ENCODE measurements around the gene AJM1. TPM values are rescaled to one million over a fixed set of nuclear protein-coding genes. Genes with fewer than 3 reads are reported as not detected.

Gene AJM1
- total RNA-seq, 1 donor from 2014 or later, result 0.52 TPM

DNA sequence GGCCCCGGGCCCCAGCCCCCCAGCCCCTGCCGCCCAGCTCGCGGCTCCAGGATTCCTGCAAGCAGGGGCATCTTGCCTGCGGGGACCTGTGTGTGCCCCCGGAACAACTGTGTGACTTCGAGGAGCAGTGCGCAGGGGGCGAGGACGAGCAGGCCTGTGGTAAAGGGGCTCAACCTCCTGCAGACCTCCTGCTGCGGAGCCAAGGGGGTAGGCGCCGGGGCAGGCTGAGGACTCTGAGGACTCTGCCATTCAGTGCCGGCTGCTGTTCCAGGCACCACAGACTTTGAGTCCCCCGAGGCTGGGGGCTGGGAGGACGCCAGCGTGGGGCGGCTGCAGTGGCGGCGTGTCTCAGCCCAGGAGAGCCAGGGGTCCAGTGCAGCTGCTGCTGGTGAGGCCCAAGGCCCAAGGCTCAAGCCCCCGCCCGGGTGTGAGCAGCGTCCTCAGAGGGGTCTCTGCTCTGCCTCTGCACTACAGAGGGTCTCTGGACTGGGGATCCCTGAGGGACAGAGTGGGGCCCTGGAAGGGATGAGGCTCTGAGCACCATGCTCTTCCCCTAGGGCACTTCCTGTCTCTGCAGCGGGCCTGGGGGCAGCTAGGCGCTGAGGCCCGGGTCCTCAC, 13.3 kb downstream of the AJM1 start:
- H3K36me3 ChIP-seq (ENCODE audit: control insufficient read depth in 3 of 3, insufficient read depth in 3 of 3, low read length in 3 of 3), result peaks cover 8 to 13% (median 9%) of the 10 kb centered on the region in 3 donors
- H3K9ac ChIP-seq (ENCODE audit: low read depth in 1 of 3, low read length in 3 of 3), result peak overlapping the region in 1 of 3 donors; percentile 40
- no peak overlapping the region for H3K4me3 ChIP-seq (ENCODE audit: low read length in 3 of 3)
- no peaks in the 10 kb centered on the region for H3K27me3 ChIP-seq (ENCODE audit: control insufficient read depth in 3 of 3, insufficient read depth in 3 of 3, low read length in 3 of 3)
- H3K9me3 ChIP-seq (ENCODE audit: control insufficient read depth in 3 of 3, low read length in 3 of 3), result no peaks in the 10 kb centered on the region
- peaks cover 22 to 42% (median 27%) of the 10 kb centered on the region in 3 donors for H3K4me1 ChIP-seq (ENCODE audit: control insufficient read depth in 3 of 3, insufficient read depth in 3 of 3, low read length in 3 of 3)
- H3K27ac ChIP-seq (ENCODE audit: low read depth, low read length), result no peak overlapping the region

DNA sequence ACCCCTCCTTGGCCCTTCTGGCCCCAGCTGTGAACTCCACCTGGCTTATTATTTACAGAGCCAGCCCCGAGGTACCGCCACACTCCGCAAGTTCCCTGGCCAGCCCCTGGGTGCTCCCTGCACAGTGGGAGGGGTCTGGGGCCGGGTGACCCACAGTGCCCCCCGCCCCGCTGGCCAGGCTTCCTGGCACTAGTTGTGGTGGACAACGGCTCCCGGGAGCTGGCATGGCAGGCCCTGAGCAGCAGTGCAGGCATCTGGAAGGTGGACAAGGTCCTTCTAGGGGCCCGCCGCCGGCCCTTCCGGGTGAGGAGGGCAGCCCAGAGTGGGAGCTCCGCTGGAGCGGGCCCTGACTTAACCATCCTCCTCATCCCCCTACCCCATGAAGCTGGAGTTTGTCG, 13.8 kb downstream of the AJM1 start:
- H3K9me3 ChIP-seq (ENCODE audit: control insufficient read depth in 3 of 3, low read length in 3 of 3), result no peaks in the 10 kb centered on the region
- no peak overlapping the region for H3K27ac ChIP-seq (ENCODE audit: low read depth, low read length)
- H3K4me3 ChIP-seq (ENCODE audit: low read length in 3 of 3), result no peak overlapping the region
- H3K36me3 ChIP-seq (ENCODE audit: control insufficient read depth in 3 of 3, insufficient read depth in 3 of 3, low read length in 3 of 3), result peaks cover 11 to 14% (median 14%) of the 10 kb centered on the region in 3 donors
- no peak overlapping the region for H3K9ac ChIP-seq (ENCODE audit: low read depth in 1 of 3, low read length in 3 of 3)
- peaks cover 17 to 39% (median 22%) of the 10 kb centered on the region in 3 donors for H3K4me1 ChIP-seq (ENCODE audit: control insufficient read depth in 3 of 3, insufficient read depth in 3 of 3, low read length in 3 of 3)
- H3K27me3 ChIP-seq (ENCODE audit: control insufficient read depth in 3 of 3, insufficient read depth in 3 of 3, low read length in 3 of 3), result no peaks in the 10 kb centered on the region

DNA sequence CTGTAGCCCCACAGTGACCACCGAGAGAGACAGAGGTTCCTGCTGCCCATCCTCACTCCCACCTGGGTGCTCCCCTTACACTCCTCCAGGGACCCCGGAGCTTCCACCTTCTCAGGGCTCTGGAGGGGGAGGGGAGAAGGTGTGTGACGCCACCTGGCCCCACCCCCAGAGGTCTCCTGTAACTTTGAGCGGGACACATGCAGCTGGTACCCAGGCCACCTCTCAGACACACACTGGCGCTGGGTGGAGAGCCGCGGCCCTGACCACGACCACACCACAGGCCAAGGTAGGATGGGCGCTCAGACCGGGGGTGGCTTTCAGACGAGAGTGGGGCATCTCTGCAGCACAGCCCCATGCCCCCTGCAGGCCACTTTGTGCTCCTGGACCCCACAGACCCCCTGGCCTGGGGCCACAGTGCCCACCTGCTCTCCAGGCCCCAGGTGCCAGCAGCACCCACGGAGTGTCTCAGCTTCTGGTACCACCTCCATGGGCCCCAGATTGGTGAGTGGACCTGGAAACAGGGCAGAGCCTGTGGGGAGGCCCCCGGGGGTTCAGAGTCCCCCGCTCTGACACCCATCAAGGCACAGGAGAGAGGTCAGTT, 14.4 kb downstream of the AJM1 start:
- H3K9ac ChIP-seq (ENCODE audit: low read depth in 1 of 3, low read length in 3 of 3), result no peak overlapping the region
- no peaks in the 10 kb centered on the region for H3K9me3 ChIP-seq (ENCODE audit: control insufficient read depth in 3 of 3, low read length in 3 of 3)
- H3K36me3 ChIP-seq (ENCODE audit: control insufficient read depth in 3 of 3, insufficient read depth in 3 of 3, low read length in 3 of 3), result peaks cover 11 to 15% (median 14%) of the 10 kb centered on the region in 3 donors
- no peak overlapping the region for H3K27ac ChIP-seq (ENCODE audit: low read depth, low read length)
- no peaks in the 10 kb centered on the region for H3K27me3 ChIP-seq (ENCODE audit: control insufficient read depth in 3 of 3, insufficient read depth in 3 of 3, low read length in 3 of 3)
- H3K4me3 ChIP-seq (ENCODE audit: low read length in 3 of 3), result no peak overlapping the region
- peaks cover 12 to 36% (median 16%) of the 10 kb centered on the region in 3 donors for H3K4me1 ChIP-seq (ENCODE audit: control insufficient read depth in 3 of 3, insufficient read depth in 3 of 3, low read length in 3 of 3)

DNA sequence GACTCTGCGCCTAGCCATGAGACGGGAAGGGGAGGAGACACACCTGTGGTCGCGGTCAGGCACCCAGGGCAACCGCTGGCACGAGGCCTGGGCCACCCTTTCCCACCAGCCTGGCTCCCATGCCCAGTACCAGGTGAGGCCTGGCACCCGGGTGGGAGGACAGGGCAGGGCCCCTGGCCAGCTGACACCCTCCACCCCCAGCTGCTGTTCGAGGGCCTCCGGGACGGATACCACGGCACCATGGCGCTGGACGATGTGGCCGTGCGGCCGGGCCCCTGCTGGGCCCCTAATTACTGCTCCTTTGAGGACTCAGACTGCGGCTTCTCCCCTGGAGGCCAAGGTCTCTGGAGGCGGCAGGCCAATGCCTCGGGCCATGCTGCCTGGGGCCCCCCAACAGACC, 14.9 kb downstream of the AJM1 start:
- peaks cover 16 to 18% (median 18%) of the 10 kb centered on the region in 3 donors for H3K36me3 ChIP-seq (ENCODE audit: control insufficient read depth in 3 of 3, insufficient read depth in 3 of 3, low read length in 3 of 3)
- no peak overlapping the region for H3K27ac ChIP-seq (ENCODE audit: low read depth, low read length)
- no peak overlapping the region for H3K9ac ChIP-seq (ENCODE audit: low read depth in 1 of 3, low read length in 3 of 3)
- no peak overlapping the region for H3K4me3 ChIP-seq (ENCODE audit: low read length in 3 of 3)
- peaks cover 7 to 31% (median 11%) of the 10 kb centered on the region in 3 donors for H3K4me1 ChIP-seq (ENCODE audit: control insufficient read depth in 3 of 3, insufficient read depth in 3 of 3, low read length in 3 of 3)
- H3K9me3 ChIP-seq (ENCODE audit: control insufficient read depth in 3 of 3, low read length in 3 of 3), result no peaks in the 10 kb centered on the region
- no peaks in the 10 kb centered on the region for H3K27me3 ChIP-seq (ENCODE audit: control insufficient read depth in 3 of 3, insufficient read depth in 3 of 3, low read length in 3 of 3)

DNA sequence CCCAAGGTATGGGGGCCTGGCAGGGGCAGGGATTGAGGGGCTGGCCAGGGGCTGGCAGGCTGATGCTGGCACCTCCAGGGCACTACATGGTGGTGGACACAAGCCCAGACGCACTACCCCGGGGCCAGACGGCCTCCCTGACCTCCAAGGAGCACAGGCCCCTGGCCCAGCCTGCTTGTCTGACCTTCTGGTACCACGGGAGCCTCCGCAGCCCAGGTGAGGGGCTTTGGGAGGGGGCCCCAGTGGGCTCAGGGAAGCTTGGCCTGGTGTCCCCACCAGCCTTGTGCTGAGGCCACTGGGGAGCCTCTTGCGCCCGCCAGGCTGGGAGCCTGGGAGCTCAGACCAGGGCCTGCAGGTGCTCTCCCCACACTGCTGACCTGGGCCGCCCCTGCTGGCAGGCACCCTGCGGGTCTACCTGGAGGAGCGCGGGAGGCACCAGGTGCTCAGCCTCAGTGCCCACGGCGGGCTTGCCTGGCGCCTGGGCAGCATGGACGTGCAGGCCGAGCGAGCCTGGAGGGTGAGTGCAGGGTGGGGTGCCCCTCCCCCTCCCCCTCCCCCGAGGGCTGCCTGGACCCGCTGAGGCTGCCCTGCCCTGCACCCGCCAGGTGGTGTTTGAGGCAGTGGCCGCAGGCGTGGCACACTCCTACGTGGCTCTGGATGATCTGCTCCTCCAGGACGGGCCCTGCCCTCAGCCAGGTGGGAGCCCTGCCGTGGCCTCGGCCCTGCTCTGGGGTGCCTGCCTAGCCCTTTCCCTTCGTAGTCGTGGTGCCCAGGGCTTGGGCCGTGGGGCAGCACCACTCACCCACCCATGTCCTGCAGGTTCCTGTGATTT, 15.5 kb downstream of the AJM1 start:
- Histone ChIP-seq H3K27me3 (ENCODE audit: control insufficient read depth in 3 of 3, insufficient read depth in 3 of 3, low read length in 3 of 3) (no peaks in the 10 kb centered on the region), H3K27ac (ENCODE audit: low read depth, low read length) (no peak overlapping the region), H3K4me1 (ENCODE audit: control insufficient read depth in 3 of 3, insufficient read depth in 3 of 3, low read length in 3 of 3) (peaks cover 3 to 25% (median 8%) of the 10 kb centered on the region in 3 donors), H3K36me3 (ENCODE audit: control insufficient read depth in 3 of 3, insufficient read depth in 3 of 3, low read length in 3 of 3) (peaks cover 23 to 24% (median 23%) of the 10 kb centered on the region in 3 donors), H3K9me3 (ENCODE audit: control insufficient read depth in 3 of 3, low read length in 3 of 3) (no peaks in the 10 kb centered on the region), H3K4me3 (ENCODE audit: low read length in 3 of 3) (no peak overlapping the region), H3K9ac (ENCODE audit: low read depth in 1 of 3, low read length in 3 of 3) (no peak overlapping the region)

DNA sequence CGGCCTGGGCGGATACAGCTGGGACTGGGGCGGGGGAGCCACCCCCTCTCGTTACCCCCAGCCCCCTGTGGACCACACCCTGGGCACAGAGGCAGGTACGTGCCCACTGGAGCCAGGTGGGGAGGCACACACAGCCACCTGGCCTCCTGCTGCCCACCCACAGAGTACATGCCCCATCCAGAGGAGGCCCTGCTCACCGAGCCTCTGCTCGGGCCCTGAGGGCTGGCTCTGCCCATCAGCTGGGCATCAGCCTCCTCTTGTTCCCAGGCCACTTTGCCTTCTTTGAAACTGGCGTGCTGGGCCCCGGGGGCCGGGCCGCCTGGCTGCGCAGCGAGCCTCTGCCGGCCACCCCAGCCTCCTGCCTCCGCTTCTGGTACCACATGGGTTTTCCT, 16.2 kb downstream of the AJM1 start:
- no peaks in the 10 kb centered on the region for H3K27me3 ChIP-seq (ENCODE audit: control insufficient read depth in 3 of 3, insufficient read depth in 3 of 3, low read length in 3 of 3)
- H3K4me3 ChIP-seq (ENCODE audit: low read length in 3 of 3), result no peak overlapping the region
- H3K4me1 ChIP-seq (ENCODE audit: control insufficient read depth in 3 of 3, insufficient read depth in 3 of 3, low read length in 3 of 3), result peaks cover 3 to 26% (median 8%) of the 10 kb centered on the region in 3 donors
- peaks cover 29 to 31% (median 30%) of the 10 kb centered on the region in 3 donors for H3K36me3 ChIP-seq (ENCODE audit: control insufficient read depth in 3 of 3, insufficient read depth in 3 of 3, low read length in 3 of 3)
- H3K9me3 ChIP-seq (ENCODE audit: control insufficient read depth in 3 of 3, low read length in 3 of 3), result no peaks in the 10 kb centered on the region
- no peak overlapping the region for H3K27ac ChIP-seq (ENCODE audit: low read depth, low read length)
- peak overlapping the region in 1 of 3 donors; percentile 50 for H3K9ac ChIP-seq (ENCODE audit: low read depth in 1 of 3, low read length in 3 of 3)

DNA sequence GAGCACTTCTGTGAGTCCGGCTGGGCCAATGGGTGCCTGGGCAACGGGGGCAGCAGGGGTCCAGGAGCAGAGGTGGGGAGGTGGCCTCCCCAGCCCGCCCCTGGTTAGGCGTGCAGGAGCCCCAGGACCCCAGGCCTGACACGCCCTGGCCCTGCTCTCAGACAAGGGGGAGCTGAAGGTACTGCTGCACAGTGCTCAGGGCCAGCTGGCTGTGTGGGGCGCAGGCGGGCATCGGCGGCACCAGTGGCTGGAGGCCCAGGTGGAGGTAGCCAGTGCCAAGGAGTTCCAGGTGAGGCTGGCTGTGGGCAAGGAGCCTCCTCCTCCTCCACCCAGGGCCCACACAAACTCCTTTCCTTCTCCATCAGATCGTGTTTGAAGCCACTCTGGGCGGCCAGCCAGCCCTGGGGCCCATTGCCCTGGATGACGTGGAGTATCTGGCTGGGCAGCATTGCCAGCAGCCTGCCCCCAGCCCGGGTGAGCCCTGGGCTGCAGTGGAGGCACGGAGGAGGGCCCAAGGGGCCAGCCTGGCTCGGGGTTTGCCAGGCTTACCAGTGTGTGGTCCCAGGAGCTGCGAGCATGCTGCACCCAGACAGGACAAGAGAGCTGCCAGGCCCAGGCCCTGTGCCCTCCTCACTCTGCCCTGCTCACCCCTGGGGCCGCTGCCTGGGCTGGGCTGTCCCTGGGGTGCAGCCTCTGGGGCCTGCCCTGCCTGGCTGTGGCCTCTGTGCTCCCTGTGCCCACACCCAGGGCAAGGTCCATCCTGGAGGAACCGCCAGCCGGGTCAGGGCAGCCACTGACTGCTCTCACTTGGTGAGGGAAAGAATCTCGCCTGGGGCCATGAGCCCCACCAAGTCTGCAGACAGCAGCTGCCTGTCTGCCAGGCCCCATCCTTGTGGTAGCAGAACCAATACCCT, 16.8 kb downstream of the AJM1 start:
- Histone ChIP-seq H3K4me1 (ENCODE audit: control insufficient read depth in 3 of 3, insufficient read depth in 3 of 3, low read length in 3 of 3) (peaks cover 3 to 33% (median 10%) of the 10 kb centered on the region in 3 donors), H3K9ac (ENCODE audit: low read depth in 1 of 3, low read length in 3 of 3) (peak overlapping the region in 1 of 3 donors; percentile 50), H3K9me3 (ENCODE audit: control insufficient read depth in 3 of 3, low read length in 3 of 3) (no peaks in the 10 kb centered on the region), H3K27ac (ENCODE audit: low read depth, low read length) (no peak overlapping the region), H3K36me3 (ENCODE audit: control insufficient read depth in 3 of 3, insufficient read depth in 3 of 3, low read length in 3 of 3) (peaks cover 33 to 36% (median 34%) of the 10 kb centered on the region in 3 donors), H3K27me3 (ENCODE audit: control insufficient read depth in 3 of 3, insufficient read depth in 3 of 3, low read length in 3 of 3) (no peaks in the 10 kb centered on the region), H3K4me3 (ENCODE audit: low read length in 3 of 3) (no peak overlapping the region)

DNA sequence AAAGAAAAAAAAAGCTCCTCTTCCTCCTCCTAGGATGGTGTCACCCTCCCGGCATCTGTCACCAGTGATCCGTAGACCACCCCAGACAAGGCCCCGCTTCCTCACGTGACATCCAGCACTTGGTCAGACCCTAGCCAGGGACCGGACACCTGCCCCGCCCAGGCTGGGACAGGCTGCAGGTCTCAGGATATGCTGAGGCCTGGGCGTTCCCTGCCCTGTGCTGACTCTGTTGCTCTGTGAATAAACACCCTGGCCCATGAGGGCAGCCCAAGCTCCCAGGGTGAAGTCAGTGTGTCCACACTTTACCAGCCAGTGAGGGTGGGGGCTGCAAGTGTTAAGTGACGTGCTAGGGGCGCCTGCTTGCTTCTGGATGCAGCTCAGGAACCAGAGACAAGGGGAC, 18.3 kb downstream of the AJM1 start:
- Histone ChIP-seq H3K27ac (ENCODE audit: low read depth, low read length) (no peak overlapping the region), H3K36me3 (ENCODE audit: control insufficient read depth in 3 of 3, insufficient read depth in 3 of 3, low read length in 3 of 3) (peaks cover 33 to 38% (median 36%) of the 10 kb centered on the region in 3 donors), H3K9ac (ENCODE audit: low read depth in 1 of 3, low read length in 3 of 3) (no peak overlapping the region)

More for the DNA sequence above, 18.3 kb downstream of the AJM1 start:
- Histone ChIP-seq H3K9me3 (ENCODE audit: control insufficient read depth in 3 of 3, low read length in 3 of 3) (no peaks in the 10 kb centered on the region), H3K4me3 (ENCODE audit: low read length in 3 of 3) (no peak overlapping the region), H3K27me3 (ENCODE audit: control insufficient read depth in 3 of 3, insufficient read depth in 3 of 3, low read length in 3 of 3) (no peaks in the 10 kb centered on the region), H3K4me1 (ENCODE audit: control insufficient read depth in 3 of 3, insufficient read depth in 3 of 3, low read length in 3 of 3) (peaks cover 11 to 46% (median 18%) of the 10 kb centered on the region in 3 donors)

Measured in skeletal muscle tissue (tissue), 4 donors.